CD14-positive monocyte (primary cell): ENCODE results near the gene STAMBPL1. TPM values are rescaled to one million over a fixed set of nuclear protein-coding genes. Genes with fewer than 3 reads are reported as not detected.

ENCODE experiments used
- DNase-seq, 3 donors: peaks; one replicate each; pipeline ENCODE4 v3.0.0-alpha.2; 2011 to 2022
- H2AFZ ChIP-seq: 2 replicates; pipeline ENCODE4 v1.6.0; 2012; ENCODE audit warnings: mild to moderate bottlenecking, low read depth, low read length, inconsistent platforms; ENCODE audit not compliant: insufficient read depth, poor library complexity, severe bottlenecking
- H3K27ac ChIP-seq, 2 donors: 1 replicate in 1 of 2; 2 replicates in 1 of 2; pipeline ENCODE4 v1.5.1; 2012 to 2013; ENCODE audit warnings: low read length in 2 of 2, control low read depth in 1 of 2, inconsistent platforms in 1 of 2, low read depth in 1 of 2, mild to moderate bottlenecking in 1 of 2
- H3K27me3 ChIP-seq, 2 donors: one replicate each; pipeline versions ENCODE4 v1.6.0 to v1.6.1; 2011 to 2013; ENCODE audit warnings: low read length in 2 of 2; ENCODE audit not compliant: control insufficient read depth in 2 of 2, insufficient read depth in 2 of 2
- H3K36me3 ChIP-seq, 2 donors: replicated peaks in 1 of 2; 1 replicate in 1 of 2; 2 replicates in 1 of 2; pipeline versions ENCODE4 v1.5.1 to v1.6.1; 2012 to 2013; ENCODE audit warnings: low read length in 2 of 2, control low read depth in 1 of 2, inconsistent platforms in 1 of 2, mild to moderate bottlenecking in 1 of 2; ENCODE audit not compliant: insufficient read depth in 2 of 2, control insufficient read depth in 1 of 2
- H3K4me1 ChIP-seq, 2 donors: 1 replicate in 1 of 2; 2 replicates in 1 of 2; pipeline versions ENCODE4 v1.5.1 to v1.6.1; 2012 to 2013; ENCODE audit warnings: low read length in 2 of 2, control low read depth in 1 of 2, inconsistent platforms in 1 of 2, mild to moderate bottlenecking in 1 of 2, moderate library complexity in 1 of 2; ENCODE audit not compliant: insufficient read depth in 2 of 2, control insufficient read depth in 1 of 2
- H3K4me2 ChIP-seq: replicated peaks from 2 replicates; pipeline ENCODE3; 2012; ENCODE audit warnings: low read length, moderate library complexity, mild to moderate bottlenecking; ENCODE audit not compliant: poor library complexity, severe bottlenecking; ENCODE audit errors: extremely low read depth
- H3K4me3 ChIP-seq, 3 experiments: fragments of 200-600 bp in 1 of 3; sonication (generic) in 1 of 3; replicated peaks in 1 of 3; 1 replicate in 2 of 3; 2 replicates in 1 of 3; pipeline ENCODE4 v1.5.1; 2011 to 2013; ENCODE audit warnings: low read length in 3 of 3, mild to moderate bottlenecking in 3 of 3, control low read depth in 2 of 3, low read depth in 2 of 3, inconsistent platforms in 1 of 3, moderate library complexity in 1 of 3
- H3K79me2 ChIP-seq: 2 replicates; pipeline ENCODE4 v1.6.0; 2012; ENCODE audit warnings: mild to moderate bottlenecking, control low read depth, inconsistent platforms, low read length, moderate library complexity; ENCODE audit not compliant: insufficient read depth
- H3K9ac ChIP-seq: 2 replicates; pipeline ENCODE4 v1.6.0; 2017; ENCODE audit warnings: low read length, mild to moderate bottlenecking; ENCODE audit not compliant: insufficient read depth, poor library complexity, severe bottlenecking
- H3K9me3 ChIP-seq, 2 donors: replicated peaks in 1 of 2; 1 replicate in 1 of 2; 2 replicates in 1 of 2; pipeline versions ENCODE4 v1.5.1 to v1.6.1; 2012 to 2013; ENCODE audit warnings: low read length in 2 of 2, control low read depth in 1 of 2; ENCODE audit not compliant: control insufficient read depth in 1 of 2, insufficient read depth in 1 of 2
- H4K20me1 ChIP-seq: 2 replicates; pipeline ENCODE4 v1.6.0; 2012; ENCODE audit warnings: mild to moderate bottlenecking, low read length, control low read depth, moderate library complexity; ENCODE audit not compliant: insufficient read depth
- H3K27ac Mint-ChIP-seq, 7 donors: one replicate each; pipeline ENCODE4 v1.8.0; 2020; ENCODE audit warnings: mild to moderate bottlenecking in 7 of 7, mixed read lengths in 7 of 7, moderate library complexity in 6 of 7, inconsistent platforms in 2 of 7
- H3K27me3 Mint-ChIP-seq, 3 donors: one replicate each; pipeline ENCODE4 v1.8.0; 2021 to 2022; ENCODE audit warnings: low read depth in 3 of 3, mild to moderate bottlenecking in 3 of 3, mixed read lengths in 3 of 3, moderate library complexity in 3 of 3, inconsistent platforms in 1 of 3
- H3K36me3 Mint-ChIP-seq, 2 donors: one replicate each; pipeline ENCODE4 v1.8.0; 2020; ENCODE audit warnings: mixed read lengths in 2 of 2, inconsistent platforms in 1 of 2, mild to moderate bottlenecking in 1 of 2
- H3K4me1 Mint-ChIP-seq: one replicate; pipeline ENCODE4 v1.8.0; 2020; ENCODE audit warnings: mild to moderate bottlenecking, mixed read lengths
- H3K4me3 Mint-ChIP-seq, 2 donors: one replicate each; pipeline ENCODE4 v1.8.0; 2020; ENCODE audit warnings: mild to moderate bottlenecking in 2 of 2, mixed read lengths in 2 of 2, moderate library complexity in 1 of 2
- H3K9me3 Mint-ChIP-seq, 7 donors: one replicate each; pipeline ENCODE4 v1.8.0; 2020 to 2022; ENCODE audit warnings: mixed read lengths in 7 of 7, mild to moderate bottlenecking in 6 of 7, moderate library complexity in 6 of 7, inconsistent platforms in 2 of 7
- CTCF ChIP-seq: fragments of 200-600 bp; IDR thresholded peaks from one replicate; pipeline ENCODE4 v1.8.0; 2022; ENCODE audit warnings: antibody characterized with exemption, mild to moderate bottlenecking
- WGBS: methylation state at CpG from one replicate; pipeline ENCODE4 v1.1.5; 2013; ENCODE audit warnings: missing lambda C conversion rate; ENCODE audit not compliant: insufficient coverage; 5-methylcytosine and 5-hydroxymethylcytosine counted together
- intact Hi-C, 2 donors: fragments of 100-400 bp; cut with micrococcal nuclease; formaldehyde crosslinking; loops; one replicate each; pipeline versions ENCODE4 v1.15.0 to v1.15.1; 2023
- polyA plus RNA-seq, 3 donors: library from polyadenylated mRNA; depleted of rRNA in 1 of 3; unstranded in 2 of 3; stranded (reverse) in 1 of 3; fragments of 300-500 nt in 2 of 3; fragments of >200 nt in 1 of 3; fragmentation: Illumina TruSeq in 2 of 3; gene quantifications; 1 replicate in 2 of 3; 2 replicates in 1 of 3; pipeline ENCODE4 v1.2.3, GENCODE V29; 2012 to 2021

STAMBPL1 gene
- polyA plus RNA-seq, 3 donors = 0.07 to 1.5 (median 0.10) TPM

- no peak overlapping the region for H2AFZ ChIP-seq
- no peak overlapping the region for H3K4me2 ChIP-seq
- peaks cover 0 to 2% (median 1%) of the 10 kb centered on the region in 3 donors for H3K27me3 Mint-ChIP-seq
Measured at GRCh38 chr10:88957381-88957780, 77.3 kb downstream of the STAMBPL1 start.

GRCh38 chr10:88958721-88959120 is 78.7 kb downstream of the STAMBPL1 start:
- peaks cover 15% of the 10 kb centered on the region for H3K4me1 Mint-ChIP-seq
- H3K9me3 Mint-ChIP-seq = peaks cover 0 to 8% (median 3%) of the 10 kb centered on the region in 7 donors
- H3K4me2 ChIP-seq = no peak overlapping the region
- no peaks in the 10 kb centered on the region for H3K36me3 ChIP-seq
- H4K20me1 ChIP-seq = no peaks in the 10 kb centered on the region
- no peaks in the 10 kb centered on the region for H3K79me2 ChIP-seq
- DNase-seq = no peak
- H3K27me3 Mint-ChIP-seq = peaks cover 0 to 2% (median 1%) of the 10 kb centered on the region in 3 donors
- intact Hi-C loops = no loop called here
- no peaks in the 10 kb centered on the region for H3K9me3 ChIP-seq
- H3K4me3 ChIP-seq = no peak overlapping the region
- no peak for TF ChIP-seq CTCF
- peak overlapping the region in 1 of 7 donors; percentile 36 for H3K27ac Mint-ChIP-seq
- H3K4me3 Mint-ChIP-seq = no peak overlapping the region
- peaks cover 0 to 2% of the 10 kb centered on the region in 2 donors for H3K36me3 Mint-ChIP-seq
- H2AFZ ChIP-seq = no peak overlapping the region
- no peak overlapping the region for H3K9ac ChIP-seq
- H3K27ac ChIP-seq = no peak overlapping the region
- no peaks in the 10 kb centered on the region for H3K27me3 ChIP-seq
- H3K4me1 ChIP-seq = peaks cover under 1 to 3% of the 10 kb centered on the region in 2 donors
- no CpG with 5 or more reads among the region's 6 CpGs for WGBS

More at GRCh38 chr10:88957381-88957780, 77.3 kb downstream of the STAMBPL1 start:
- H3K4me1 Mint-ChIP-seq = peaks cover 13% of the 10 kb centered on the region
- H3K79me2 ChIP-seq = no peaks in the 10 kb centered on the region
- intact Hi-C loops = no loop called here
- H3K27ac Mint-ChIP-seq = peak overlapping the region in 1 of 7 donors; percentile 43
- H3K9ac ChIP-seq = no peak overlapping the region
- H3K4me1 ChIP-seq = peaks cover 3 to 4% of the 10 kb centered on the region in 2 donors
- no peak overlapping the region for H3K4me3 Mint-ChIP-seq
- peaks cover 0 to 2% of the 10 kb centered on the region in 2 donors for H3K36me3 Mint-ChIP-seq
- H3K9me3 Mint-ChIP-seq = peaks cover 2 to 12% (median 6%) of the 10 kb centered on the region in 7 donors
- WGBS = 91% methylated on average over 1 of the region's 1 CpG
- no peak for DNase-seq
- no peak for TF ChIP-seq CTCF
- H4K20me1 ChIP-seq = no peaks in the 10 kb centered on the region
- H3K4me3 ChIP-seq = no peak overlapping the region
- peaks cover 0 to 3% of the 10 kb centered on the region in 2 donors for H3K9me3 ChIP-seq
- H3K36me3 ChIP-seq = no peaks in the 10 kb centered on the region
- no peak overlapping the region for H3K27ac ChIP-seq
- H3K27me3 ChIP-seq = no peaks in the 10 kb centered on the region
